GM18507 (cell line): ENCODE data around the gene SOS2.

ENCODE experiments used
- DNase-seq: peaks from one replicate; pipeline ENCODE4 v3.0.0; 2011; ENCODE audit warnings: low read depth; ENCODE audit not compliant: insufficient read length; ENCODE audit errors: extremely low spot score
- FAIRE-seq: peaks from 2 replicates; lab custom pipeline; 2011; peaks lifted over from hg19 to GRCh38; lab: Jason Lieb, UNC

SOS2 gene

DNA sequence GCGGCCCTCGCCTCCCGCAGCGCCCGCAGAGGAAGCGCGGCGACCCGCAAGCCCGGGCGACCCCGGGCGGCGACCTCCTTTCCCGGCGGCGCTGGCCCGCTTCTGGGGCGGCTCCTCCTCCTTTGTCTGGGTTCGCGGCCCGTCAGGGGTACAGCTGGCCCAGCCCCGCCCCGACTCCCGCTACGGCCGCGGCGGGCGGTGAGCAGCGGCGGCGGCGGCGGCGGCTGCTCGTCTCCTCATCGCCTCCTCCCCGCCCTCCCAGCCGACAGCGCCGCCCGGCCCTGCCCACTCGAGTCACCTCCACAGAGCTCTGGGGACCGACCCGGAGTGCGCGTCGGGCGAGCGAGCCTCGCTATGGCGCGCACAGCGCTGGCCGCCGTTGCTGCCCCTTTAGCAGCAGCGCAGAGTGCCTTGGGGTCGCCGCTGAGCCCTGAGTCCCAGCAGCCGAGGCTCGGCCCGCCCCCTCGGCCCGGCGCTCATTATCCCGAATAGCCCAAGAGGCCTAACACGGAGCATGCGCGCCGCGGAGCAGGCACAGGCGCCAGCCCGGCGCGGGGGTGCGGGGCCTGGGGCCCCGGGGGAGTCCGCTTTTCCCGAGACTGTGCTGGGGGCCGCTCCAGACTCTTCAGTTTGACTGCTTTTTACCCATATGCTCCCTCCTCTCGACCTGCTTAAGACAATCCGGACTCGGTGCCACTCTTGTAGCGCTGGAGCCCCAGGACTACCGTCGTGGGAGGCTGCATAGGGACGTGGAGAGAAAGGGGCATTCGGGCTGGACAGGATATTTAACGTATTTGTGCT, at the start of gene SOS2:
Gene SOS2 (minus strand): TSS at position 104 of the 801 bp plus-strand sequence. CDS start 295 bp downstream, outside the sequence.
- DNase-seq (peak; percentile 79), FAIRE-seq (peak; percentile 56)

DNA sequence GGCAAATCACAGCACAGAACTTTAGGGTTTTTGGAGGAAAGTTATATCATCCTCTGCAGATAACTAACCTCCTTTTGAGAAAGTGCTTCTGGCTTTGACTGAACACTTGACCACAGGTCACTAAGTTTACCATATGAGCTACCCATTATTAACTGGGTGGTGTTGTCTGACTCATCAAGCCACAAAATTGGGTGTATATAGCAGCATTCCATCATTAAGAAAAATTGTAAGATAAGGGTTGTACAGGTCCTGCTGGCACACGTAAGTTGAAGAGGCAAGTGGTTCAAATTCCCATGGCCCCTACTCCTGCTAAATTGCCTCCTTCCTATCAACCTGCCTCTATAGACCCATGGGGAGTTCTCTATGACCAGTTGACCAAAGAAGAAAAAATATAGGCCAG, 41.1 kb upstream of the SOS2 start:
- no peak for DNase-seq
- FAIRE-seq, result no peak

DNA sequence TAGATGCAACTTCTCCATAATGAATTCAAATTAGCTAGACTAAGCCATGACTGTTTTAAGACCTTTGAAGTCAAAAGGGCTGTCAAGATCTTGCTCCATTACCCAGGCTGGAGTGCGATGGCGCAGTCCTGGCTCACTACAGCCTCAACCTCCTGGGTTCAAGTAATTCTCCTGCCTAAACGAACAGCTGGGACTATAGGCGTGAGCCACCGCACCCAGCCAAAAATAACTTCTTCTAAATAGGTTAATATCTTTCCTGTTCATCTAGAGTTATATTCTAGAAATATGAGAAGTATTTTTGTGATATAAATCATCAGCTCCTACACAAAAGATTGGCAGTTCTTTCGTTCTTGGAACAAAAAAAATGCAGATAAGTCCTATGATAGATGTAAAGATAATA, 39.6 kb upstream of the SOS2 start:
- DNase-seq (no peak), FAIRE-seq (no peak)

- no peak for FAIRE-seq
- no peak for DNase-seq
Measured at GRCh38 chr14:50265029-50265428, 33.7 kb upstream of the SOS2 start.

DNA sequence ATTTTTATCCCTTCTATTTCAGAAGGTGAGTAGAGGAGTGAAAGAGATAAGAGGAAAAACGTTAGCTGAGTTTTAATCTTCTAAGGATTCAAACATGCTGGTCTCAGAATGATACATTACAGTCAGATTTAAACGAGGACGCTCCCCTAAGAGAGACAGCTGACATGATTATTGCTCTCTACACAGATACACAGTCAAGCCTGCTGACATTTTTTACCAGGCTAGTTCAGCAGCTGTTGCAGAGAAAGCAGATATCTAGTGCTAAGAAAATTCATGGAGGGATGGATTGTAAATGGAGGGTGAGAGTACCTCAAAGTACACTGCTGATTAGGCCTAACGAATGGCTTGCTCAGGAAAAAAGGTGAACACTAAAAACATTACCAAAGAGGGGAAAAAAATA, 31.9 kb upstream of the SOS2 start:
- FAIRE-seq, result no peak

GRCh38 chr14:50262865-50263264, 31.5 kb upstream of the SOS2 start:
- DNase-seq, result no peak
- no peak for FAIRE-seq

More for the DNA sequence above, 31.9 kb upstream of the SOS2 start:
- no peak for DNase-seq

DNA sequence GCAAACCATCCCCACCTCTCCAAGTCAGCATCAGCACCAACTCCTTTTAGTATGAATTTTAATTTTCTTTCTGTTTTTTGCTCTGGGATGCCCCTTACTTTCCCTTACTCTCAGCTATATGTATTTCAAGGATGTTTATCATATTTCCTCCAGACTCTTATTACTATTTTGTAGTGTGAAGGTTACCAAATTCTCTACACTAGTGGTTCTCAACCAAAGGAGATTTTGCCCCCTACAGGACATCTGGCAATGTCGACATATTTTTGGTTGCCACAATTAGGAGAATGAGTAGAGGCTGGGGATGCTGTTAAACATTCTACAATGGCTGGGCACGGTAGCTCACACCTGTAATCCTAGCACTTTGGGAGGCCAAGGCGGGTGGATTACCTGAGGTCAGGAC, 29.1 kb upstream of the SOS2 start:
- FAIRE-seq (peak; percentile 83), DNase-seq (no peak)

- DNase-seq (no peak), FAIRE-seq (no peak)
Measured at GRCh38 chr14:50260072-50260471, 28.7 kb upstream of the SOS2 start.

DNA sequence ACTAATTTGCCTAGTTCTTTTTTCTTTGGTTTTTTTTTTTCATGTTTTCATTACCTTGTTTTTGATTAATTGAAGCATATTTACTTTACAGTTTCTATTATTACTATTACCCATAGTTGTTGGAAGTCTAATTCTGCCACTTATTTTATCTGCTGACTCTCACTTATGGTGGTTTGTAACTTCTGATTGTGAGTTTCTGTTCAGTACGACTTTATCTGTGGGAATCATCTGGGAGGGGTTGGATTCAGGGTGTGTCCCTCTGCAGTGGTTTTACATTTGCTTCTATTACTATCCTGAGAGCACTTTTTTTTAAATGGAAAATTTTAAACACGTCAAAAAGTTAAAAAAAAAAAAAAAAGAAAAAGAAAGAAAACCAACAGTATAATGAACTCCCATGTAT, 26.4 kb upstream of the SOS2 start:
- FAIRE-seq, result no peak
- no peak for DNase-seq

DNA sequence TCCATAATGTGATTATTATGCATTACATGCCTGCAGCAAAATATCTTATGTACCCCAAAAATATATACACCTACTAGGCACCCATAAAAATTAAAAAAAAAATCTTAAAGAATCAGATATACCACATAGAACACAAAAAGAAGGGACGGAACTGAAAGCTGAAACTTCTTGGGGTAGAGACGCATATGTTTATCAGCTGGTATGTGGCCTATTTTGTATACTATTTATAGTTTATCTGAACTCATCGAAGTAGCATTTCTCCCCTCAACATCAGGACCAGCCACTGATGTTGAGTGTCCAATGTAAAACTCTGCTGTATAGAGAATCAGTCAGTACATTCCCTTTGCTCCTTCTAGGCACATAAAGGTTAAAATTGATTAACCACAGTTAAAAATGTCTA, 22.9 kb upstream of the SOS2 start:
- no peak for DNase-seq
- peak; percentile 55 for FAIRE-seq

GRCh38 chr14:50249136-50249775, 17.9 kb upstream of the SOS2 start:
- DNase-seq (no peak), FAIRE-seq (no peak)

DNA sequence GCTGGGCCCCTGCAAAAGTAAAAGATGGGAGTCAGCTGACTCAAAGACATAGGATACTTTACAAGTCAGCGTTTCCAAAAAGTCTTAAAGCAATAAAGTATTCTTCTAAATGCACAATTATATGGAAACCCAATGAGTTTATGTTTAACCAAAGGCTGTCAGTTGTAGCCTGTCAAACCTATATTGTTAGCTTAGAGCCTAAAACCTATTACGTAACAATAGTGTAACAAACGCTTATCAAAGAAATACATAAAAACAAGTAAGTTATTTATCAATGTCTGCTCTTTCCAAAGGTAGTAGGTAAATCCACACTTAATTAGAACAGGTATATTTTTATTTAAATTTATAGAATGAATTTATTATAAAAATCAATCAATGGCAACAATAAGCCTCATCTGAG, 15.9 kb upstream of the SOS2 start:
- DNase-seq, result no peak
- no peak for FAIRE-seq

DNA sequence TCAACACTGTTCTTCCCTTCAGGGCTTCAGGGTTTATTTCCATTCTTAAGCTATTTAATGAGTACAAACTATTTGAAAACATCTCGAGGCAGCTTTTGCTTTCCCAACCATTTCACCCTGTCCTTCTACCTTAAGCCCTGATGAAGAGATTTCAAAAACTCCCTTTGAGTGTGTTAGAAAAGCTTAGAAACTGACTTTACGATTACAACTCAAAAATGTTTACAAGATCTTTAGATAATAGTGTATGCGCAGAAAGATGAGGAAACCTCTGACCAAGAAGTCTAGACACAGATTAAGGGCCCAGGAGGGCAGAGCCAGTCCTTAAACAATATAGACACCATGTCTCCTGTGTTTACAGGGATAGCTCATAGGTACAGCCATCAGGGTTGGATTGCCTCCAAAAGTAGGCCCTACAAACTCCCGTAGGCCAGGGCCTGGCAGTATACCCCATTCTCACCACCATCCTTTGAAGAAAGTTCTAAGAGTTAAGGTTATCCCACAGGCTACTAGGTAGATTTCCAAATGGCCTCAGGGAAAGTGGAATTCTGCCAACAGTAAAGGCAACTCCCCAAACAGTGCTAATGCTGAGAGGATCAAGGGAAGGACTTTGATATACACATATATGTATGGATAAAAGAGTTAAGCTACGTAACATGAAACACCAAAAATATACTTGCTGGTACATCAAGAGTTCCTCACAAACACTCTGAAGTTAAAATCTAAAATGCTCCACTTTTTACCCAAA, 11.4 kb upstream of the SOS2 start:
- FAIRE-seq, result no peak
- DNase-seq, result no peak

- no peak for FAIRE-seq
- no peak for DNase-seq
Measured at GRCh38 chr14:50242096-50242495, 10.7 kb upstream of the SOS2 start.

- DNase-seq, result no peak
- no peak for FAIRE-seq
Measured at GRCh38 chr14:50237427-50237826, 6.0 kb upstream of the SOS2 start.

DNA sequence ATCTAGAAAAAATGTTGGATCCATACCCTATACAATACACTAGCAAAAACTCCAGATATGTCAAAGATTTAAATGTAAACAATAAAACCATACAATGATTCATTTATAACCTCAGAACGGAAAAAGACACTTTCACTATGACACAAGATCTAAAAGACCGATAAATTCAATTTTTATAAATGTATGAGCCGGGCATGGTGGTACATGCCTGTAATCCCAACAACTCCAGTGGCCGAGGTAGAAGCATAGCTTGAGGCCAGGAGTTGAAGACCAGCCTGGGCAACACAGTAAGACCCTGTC, 2.5 kb upstream of the SOS2 start:
- FAIRE-seq, result no peak

GRCh38 chr14:50233166-50233950, 2.0 kb upstream of the SOS2 start:
- DNase-seq (no peak), FAIRE-seq (no peak)

More for the DNA sequence above, 2.5 kb upstream of the SOS2 start:
- DNase-seq, result no peak

GRCh38 chr14:50232276-50232642, 881 bp upstream of the SOS2 start:
- FAIRE-seq (no peak), DNase-seq (no peak)

GRCh38 chr14:50230701-50231474, 490 bp downstream of the SOS2 start:
- FAIRE-seq, result peak; percentile 79

More at GRCh38 chr14:50230701-50231474, 490 bp downstream of the SOS2 start:
- DNase-seq, result no peak
